Epidermal melanocyte (primary cell): ENCODE results near the gene RNF141.

Source experiments
- DNase-seq: peaks from one replicate; pipeline ENCODE4 v3.0.0; 2011; ENCODE audit warnings: low spot score; ENCODE audit not compliant: insufficient read length

Gene RNF141

GRCh38 chr11:10561043-10561818, 20.2 kb upstream of the RNF141 start:
- no peak for DNase-seq

- no peak for DNase-seq
Measured at GRCh38 chr11:10558288-10558687, 17.3 kb upstream of the RNF141 start.

GRCh38 chr11:10556590-10556989, 15.6 kb upstream of the RNF141 start:
- no peak for DNase-seq

GRCh38 chr11:10551845-10552352, 10.9 kb upstream of the RNF141 start:
- no peak for DNase-seq

- no peak for DNase-seq
Measured at GRCh38 chr11:10551290-10551592, 10.3 kb upstream of the RNF141 start.

GRCh38 chr11:10550503-10551289, 9.7 kb upstream of the RNF141 start:
- DNase-seq: no peak

GRCh38 chr11:10544491-10545465, 3.8 kb upstream of the RNF141 start:
- no peak for DNase-seq

GRCh38 chr11:10543782-10544181, 2.8 kb upstream of the RNF141 start:
- DNase-seq: no peak

GRCh38 chr11:10542776-10543175, 1.8 kb upstream of the RNF141 start:
- DNase-seq: no peak

- no peak for DNase-seq
Measured at GRCh38 chr11:10541561-10541930, 559 bp upstream of the RNF141 start.

- no peak for DNase-seq
Measured at GRCh38 chr11:10540546-10540914, 457 bp downstream of the RNF141 start.

- no peak for DNase-seq
Measured at GRCh38 chr11:10539339-10539738, 1.6 kb downstream of the RNF141 start.

GRCh38 chr11:10538924-10539323, 2.1 kb downstream of the RNF141 start:
- no peak for DNase-seq

- DNase-seq: no peak
Measured at GRCh38 chr11:10537600-10537999, 3.4 kb downstream of the RNF141 start.

GRCh38 chr11:10534316-10534715, 6.7 kb downstream of the RNF141 start:
- DNase-seq: no peak

- DNase-seq: no peak
Measured at GRCh38 chr11:10533323-10533722, 7.7 kb downstream of the RNF141 start.

GRCh38 chr11:10532526-10532925, 8.5 kb downstream of the RNF141 start:
- DNase-seq: no peak

- DNase-seq: no peak
Measured at GRCh38 chr11:10529279-10529678, 11.7 kb downstream of the RNF141 start.

GRCh38 chr11:10528121-10528520, 12.9 kb downstream of the RNF141 start:
- no peak for DNase-seq

- no peak for DNase-seq
Measured at GRCh38 chr11:10526974-10527918, 13.7 kb downstream of the RNF141 start.

- no peak for DNase-seq
Measured at GRCh38 chr11:10524471-10524870, 16.5 kb downstream of the RNF141 start.
